ENCODE results near the gene TPM4.
"Not testable (repeated sequence)": the region's sequence is repeated elsewhere in the genome, so short reads cannot be mapped to it uniquely, and the experiment has no call there.

Gene TPM4

DNA sequence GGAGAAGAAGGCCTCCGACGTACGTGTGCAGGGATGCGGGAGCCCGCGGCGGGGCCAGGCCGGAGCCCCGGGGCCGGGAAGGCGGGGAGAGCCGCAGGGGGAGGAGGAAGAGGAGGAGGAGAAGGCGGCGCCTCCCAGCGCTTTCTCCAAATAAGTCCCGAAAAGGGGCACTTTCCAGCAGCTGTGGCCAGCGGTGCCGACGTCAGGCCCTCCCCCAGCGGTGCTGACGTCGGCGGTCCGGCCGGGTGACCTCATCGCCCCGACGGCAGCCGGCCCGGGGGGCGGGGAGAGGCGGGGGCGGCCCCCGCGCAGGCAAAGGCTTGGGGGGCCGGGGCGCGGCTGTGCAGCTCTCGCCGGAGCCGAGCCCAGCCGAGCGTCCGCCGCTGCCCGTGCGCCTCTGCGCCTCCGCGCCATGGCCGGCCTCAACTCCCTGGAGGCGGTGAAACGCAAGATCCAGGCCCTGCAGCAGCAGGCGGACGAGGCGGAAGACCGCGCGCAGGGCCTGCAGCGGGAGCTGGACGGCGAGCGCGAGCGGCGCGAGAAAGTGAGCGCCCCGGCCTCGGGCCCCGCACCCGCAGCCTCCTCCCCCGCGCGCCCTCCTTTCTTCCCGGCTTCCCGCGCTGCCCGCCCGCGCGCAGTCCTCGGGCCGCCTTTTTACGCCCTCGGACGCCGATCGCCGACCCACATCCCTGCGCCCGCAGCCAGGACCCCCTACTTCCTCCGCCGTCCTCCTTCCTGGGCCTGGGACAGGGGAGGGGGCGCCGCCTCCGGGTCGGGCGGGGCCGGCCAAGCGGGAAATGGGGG, at the start of gene TPM4:
TPM4 (plus strand) TSS at position 342 of the 804 bp plus-strand sequence; CDS start at position 413, 71 bp downstream.
- DNase-seq = peak; percentile 60

DNA sequence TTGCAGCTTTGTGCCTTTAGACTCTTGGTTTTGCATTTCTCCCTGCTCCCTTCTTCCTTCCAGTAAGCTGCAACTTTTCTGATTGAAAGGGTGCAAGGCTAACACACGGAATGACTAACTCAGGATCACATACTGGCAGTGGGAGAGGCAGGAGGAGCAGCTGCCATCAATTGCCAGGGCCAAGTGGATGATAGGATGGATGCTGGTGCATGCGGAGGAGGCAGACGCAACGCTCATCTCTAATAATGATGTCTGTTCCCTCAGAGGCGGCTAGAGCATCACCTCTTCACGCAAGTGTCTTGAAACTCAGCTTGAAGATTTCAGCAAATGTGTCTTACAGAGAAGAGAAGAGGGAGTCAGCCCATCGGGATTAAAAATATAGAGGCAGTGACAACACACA, 49.5 kb upstream of the TPM4 start:
- no peak for DNase-seq

DNA sequence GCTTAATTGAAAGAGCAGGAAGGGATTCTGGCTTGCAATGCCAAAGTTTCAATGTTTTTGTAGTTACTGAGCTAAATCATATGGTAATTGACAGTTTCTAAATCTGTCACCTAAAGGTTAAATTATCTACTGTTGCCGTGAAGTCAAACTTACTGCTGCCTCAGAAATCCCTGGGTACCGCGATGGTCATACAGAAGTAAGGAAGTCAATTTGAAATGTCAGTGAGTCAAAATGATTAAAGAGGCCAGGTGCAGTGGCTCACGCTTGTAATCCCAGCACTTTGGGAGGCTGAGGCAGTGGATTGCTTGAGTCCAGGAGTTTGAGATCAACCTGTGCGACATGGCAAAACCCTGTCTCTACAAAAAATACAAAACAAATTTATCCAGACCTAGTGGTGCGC, 48.8 kb upstream of the TPM4 start:
- DNase-seq = no peak

DNA sequence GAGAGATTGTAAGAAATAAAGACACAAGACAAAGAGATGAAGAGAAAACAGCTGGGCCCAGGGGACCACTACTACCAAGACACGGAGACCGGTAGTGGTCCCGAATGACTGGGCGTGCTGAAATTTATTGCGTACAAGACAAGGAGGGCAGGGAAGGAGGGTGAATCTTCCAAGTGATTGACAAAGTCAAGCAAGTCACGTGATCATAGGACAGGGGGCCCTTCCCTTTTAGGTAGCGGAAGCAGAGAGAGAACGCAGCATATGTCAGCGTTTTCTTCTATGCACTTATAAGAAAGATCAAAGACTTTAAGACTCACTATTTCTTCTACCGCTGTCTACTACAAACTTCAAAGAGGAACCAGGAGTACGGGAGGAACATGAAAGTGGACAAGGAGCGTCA, 46.1 kb upstream of the TPM4 start:
- DNase-seq = not testable (repeated sequence)

DNA sequence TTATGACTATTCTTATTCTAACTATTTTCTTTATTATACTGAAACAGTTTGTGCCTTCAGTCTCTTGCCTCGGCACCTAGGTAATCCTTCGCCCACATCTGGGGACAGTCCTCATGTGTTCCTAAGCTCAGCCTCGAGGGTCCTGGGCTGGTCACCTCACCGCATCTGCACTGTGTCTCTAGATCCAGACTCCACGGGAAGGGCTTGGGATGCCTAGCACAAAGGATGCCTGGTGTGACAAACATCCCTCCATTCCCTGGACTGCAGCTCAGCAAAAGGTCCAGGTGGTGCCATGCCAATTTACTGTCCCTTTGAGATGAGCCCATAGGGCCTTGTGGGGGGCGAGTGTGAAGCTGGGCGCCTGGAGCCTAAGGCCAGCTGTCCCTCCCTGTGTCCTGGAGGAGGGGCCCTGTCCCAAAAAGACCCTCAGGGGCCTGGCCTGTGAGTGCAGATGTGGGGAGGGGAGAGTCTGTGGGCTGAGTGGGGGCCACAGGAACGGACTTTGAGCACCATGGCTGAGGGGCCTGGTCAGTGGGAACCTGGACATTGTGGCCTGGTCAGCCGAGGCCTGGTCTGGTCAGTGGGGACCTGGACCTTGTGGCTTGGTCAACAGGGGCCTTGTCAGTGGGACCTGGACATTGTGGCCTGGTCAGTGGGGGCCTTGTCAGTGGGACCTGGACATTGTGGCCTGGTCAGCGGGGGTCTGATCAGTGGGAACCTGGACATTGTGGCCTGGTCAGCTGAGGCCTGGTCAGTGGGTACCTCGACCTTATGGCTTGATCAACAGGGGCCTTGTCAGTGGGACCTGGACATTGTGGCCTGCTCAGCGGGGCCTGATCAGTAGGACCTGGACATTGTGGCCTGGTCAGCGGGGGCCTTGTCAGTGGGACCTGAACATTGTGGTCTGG, 45.1 kb upstream of the TPM4 start:
- no peak for DNase-seq

DNA sequence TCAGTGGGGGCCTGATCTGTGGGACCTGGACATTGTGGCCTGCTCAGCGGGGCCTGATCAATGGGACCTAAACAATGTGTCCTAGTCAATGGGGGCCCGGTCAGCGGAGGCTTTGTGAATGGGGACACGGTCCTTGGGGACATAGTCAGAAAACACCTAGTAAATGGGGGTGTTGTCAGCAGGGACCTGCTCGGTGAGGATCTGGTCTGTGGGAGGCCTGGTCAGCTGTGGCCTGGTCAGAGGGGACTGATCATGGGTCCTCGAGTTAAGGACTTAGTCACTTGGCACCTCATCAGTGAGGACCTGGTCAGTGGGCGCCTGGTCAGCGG, 44.5 kb upstream of the TPM4 start:
- no peak for DNase-seq

DNA sequence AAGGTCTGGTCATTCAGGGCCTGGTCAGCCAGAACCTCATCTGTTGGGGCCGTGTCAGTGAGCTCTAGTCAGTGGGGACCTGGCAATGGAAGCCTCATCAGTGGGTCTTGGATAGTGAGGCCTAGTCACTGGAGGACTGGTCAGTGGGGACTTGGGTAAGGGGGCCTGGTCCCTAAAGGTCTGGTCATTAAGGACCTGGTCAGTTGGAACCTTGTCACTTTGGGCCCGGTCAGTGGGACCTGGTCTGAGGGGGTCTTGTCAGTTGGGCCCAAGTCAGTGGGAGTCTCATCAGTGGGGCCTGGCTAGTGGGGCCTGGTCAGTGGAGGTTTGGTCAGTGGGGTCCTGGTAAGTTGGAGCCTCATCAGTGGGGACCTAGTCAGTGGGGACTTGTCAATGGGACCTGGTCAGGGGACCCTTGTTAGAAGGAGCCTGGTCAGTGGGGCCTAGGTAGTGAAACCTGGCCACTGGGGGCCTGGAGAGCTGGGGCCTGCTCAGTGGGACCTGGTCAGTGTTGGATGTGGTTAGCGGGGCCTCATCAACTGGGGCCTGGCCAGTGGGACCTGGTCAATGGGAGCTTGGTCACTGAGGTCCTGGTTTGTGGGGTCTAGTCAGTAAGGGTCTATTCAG, 43.7 kb upstream of the TPM4 start:
- DNase-seq = no peak

DNA sequence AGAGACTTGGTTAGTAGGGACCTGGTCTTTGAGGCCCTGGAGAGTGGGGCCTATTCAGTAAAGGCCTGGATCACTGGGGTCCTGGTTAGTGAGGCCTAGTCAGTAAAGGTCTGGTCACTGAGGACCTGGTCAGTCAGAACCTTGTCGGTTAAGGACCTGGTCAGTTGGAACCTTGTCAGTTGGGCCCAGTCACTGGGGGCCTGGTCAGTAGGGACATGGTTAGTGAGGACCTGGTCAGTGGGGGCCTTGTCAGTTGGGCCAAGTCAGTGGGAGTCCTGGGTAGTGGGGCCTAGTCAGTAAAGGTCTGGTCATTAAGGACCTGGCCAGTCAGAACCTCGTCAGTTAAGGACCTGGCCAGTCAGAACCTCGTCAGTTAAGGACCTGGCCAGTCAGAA, 43.2 kb upstream of the TPM4 start:
- no peak for DNase-seq

DNA sequence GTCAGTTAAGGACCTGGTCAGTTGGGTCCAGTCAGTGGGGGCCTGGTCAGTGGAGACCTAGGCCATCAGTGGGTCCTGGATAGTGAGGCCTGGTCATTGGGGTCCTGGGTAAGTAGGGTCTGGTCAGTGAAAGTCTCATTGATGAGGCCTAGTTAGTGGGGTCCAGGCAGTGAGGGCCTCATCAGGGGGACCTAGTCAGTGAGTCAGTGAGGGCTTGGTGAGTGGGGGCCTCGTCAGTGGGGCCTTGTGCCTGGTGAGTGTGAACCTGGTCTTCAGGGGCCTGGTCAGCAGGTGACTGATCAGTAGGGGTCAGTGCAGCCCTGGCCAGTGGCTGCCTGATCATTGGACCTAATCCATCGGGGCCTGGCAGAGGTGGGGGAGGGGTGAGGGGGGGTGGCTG, 42.6 kb upstream of the TPM4 start:
- DNase-seq = no peak

DNA sequence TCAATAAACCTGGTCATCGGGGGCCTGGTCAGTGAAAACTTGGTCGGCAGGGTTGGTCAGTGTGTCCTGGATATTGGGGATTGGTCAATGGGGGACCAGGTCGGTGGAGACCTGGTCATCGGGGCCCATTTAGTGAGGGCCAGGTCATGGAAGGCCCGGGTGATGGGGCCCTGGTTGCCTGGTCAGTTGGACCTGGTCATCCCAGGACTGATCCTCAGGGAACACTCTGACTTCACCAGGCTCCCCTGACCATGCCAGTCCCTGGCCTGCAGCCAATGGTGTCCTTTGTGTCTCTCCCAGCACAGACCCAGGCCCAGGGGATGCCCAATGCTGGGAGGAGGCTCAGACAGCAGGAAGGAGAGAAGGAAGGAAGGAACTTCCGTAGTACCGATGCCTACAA, 42.1 kb upstream of the TPM4 start:
- no peak for DNase-seq

DNA sequence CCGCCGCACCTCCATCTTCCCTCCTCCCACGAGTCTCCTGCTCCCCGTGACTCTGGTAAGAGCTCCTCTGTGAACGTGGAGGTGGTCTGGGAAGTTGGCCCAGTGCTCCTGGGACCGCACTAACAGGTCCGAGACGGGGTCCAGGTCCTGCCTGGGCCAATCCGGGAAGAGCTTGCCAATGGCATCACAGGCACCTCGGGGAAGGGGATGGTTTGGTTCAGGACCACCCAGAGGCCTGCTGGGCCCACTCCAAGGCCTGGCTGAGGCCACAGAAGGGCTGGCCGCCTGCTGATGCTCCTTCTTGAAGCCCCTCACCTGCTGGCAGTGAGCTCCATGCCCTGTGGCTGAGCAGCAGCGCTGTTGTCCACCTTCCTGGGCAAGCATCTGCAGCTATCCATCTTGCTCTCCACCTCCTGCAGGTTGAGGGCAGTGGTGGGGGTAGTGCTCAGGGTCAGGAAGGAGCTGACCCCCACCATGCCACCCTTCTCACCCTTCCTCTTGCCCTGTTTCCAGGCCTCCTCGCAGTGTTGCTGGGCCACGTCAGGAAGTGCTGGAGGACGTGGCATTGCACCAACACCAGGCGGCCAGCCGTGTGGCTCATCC, 41.2 kb upstream of the TPM4 start:
- no peak for DNase-seq

DNA sequence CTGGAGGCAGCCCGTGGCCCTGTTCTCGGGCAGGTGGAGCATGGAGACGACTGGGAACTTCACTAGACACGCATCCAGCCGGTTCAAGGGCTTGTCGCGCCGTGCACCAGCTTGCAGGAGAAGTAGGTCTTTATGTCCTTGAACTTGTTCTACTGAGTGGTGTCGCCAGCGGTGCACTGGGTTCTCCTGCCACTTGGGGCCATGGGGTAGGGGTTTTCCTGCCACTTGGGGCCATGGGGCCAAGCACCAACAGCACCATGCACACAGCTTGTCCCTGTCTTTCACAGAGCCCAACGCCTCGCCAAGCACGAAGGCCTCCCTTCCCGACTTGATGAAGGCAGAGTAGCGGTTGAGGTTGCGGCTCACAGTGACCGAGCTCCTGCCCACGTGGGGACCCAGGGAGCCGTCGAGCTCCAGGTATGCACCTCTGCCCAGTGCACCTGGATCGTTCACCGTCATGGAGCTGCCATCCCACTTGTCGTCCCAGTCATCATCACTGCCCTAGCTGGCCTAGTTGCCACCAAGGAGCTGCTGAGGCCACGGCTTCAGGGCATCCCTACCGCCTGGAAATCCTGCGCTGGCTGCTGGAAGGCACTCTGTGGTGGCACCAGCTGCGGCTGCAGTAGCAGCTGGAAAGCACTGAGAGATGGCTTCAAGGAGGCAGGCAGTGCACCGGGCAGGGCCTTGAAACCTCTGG, 40.5 kb upstream of the TPM4 start:
- DNase-seq = no peak

DNA sequence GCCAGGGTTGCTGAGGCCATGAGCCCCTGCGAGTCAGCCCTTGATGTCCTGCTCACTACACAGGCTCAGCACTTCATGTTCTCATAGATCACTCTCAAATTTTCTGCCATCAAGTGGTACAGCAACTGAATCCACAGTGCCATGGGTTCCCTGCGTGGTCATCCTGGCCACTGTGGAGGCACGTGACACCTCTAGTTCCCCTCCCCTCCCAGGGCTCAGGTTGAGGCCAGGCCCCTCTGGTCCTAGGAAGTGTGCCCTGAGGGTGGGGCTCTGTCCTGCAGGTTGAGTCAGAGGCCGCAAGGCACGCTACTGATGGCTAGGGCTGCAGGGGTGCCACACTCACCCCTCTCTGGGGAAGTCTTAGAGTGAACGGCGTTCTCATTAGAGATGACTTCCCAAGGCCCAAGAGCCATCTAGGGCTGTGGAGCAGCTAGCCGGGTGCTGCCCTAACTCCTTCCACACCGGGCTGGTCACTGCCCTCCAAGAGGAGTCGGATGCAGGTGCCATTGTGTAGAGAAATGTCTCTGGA, 39.8 kb upstream of the TPM4 start:
- DNase-seq = no peak

DNA sequence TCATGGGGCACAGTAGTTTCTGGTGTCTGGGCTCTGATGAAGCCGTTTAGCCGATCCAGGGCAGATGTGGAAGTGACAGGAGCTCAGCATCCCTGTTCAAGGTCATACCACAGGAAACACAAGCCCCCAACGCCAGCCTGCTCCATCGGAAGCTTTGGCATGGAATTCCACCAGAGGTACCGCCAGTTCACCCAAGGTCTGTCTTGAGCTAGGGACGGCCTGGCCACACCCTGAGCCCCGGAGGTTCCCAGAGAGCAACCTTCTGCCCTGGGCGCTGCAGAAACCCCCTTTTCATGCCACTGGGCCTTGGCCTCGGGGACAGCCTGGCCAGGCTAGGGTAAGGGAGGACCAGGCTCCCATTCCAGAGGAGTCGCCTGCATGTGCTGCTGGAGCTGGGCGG, 39.4 kb upstream of the TPM4 start:
- no peak for DNase-seq

DNA sequence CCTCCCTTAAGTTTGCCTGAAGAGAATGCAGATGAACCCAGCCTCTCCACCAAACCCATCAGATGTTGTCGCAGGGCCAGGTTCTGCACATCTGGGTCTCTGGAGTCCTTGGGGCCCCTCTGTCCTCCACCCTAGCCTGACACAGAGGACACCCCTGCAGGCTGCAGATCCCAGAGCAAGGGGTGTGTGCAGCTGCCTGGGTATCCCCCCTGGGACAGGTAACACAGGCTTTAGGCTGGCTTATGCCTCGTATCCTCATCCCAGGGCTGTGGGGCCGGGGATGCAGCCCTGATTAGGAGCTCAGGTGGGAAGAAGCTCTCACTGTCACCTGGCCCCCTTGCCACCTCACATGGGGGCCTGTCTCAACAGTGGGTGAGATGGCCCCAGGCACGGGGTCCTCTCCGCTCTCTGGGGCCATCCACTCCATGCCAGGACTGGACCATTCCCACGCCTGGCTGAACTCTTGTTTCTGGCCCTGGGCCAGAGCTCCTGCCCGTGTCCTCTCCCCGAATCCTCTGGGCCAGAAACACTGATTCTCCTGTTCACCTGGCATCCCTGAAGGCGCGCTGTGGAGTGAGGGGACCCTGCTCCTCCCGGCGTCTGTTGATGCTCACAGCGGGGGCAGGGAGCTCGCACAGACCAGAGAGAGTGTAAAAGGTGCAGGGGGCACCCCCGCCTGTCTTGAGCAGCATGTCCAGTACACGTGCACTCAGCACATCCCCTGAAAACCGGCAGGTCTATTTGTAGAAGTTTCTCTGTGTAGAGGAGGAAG, 38.7 kb upstream of the TPM4 start:
- DNase-seq = no peak

DNA sequence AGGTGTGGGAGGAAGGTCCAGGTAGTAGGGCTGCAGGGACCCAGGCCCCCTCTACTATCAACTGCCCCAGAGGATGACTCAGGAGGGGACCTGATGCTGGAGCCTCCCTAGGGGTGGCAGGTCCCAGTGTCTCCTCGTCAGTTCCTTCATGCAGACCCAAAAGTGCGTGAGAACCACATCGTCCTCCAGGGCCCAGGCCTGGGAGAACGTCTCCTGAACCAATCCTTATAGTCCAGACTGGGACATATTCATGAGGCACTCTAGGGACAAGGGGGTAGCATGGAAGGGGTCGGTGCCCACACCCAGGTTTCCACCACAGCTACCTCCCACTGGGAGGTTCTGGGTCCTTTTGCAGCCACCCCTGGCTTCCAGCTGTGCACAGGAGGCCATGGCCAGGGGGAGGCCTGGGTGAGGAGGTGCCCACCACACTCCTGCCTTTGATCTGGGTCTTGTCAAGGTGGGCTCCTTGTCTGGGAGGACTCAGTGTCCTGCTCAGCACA, 38.0 kb upstream of the TPM4 start:
- DNase-seq = no peak

DNA sequence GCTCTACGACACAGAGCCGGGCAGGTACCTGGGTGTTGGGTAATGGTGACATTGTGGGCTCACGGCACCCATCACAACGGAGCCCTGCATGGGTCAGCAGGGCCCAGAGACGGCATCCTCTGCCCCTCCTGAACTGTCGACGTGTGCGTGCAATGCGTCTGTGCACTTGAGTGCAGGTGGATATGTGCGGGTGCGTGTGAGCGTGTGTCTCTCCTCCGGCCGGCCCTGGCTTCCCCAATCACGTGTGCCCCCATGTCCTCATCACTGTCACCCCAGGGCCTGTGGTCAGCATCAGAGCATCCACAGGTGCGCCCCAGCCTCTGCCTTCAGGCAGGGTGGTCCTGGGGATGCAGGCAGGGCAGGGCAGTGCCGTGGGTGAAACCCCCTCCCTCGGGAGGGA, 37.2 kb upstream of the TPM4 start:
- no peak for DNase-seq

DNA sequence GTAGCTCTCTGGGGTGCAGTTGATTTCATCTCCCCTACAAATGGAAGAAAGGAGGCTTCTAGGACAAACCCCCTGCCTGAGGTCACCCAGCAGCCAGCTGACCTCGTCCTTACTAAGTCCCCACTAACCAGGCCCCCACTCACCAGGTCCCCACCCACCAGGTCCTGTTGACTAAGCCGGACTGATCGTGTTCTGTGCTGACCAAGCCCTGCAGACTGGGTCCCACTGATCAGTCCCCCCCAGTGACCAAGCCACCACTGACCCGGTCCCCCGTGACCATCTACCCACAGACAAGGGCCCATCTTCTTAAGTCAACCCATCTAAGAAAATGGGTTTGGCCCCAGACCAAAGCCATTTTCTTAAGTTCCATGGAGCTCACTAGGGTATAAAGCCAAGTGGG, 36.8 kb upstream of the TPM4 start:
- no peak for DNase-seq

DNA sequence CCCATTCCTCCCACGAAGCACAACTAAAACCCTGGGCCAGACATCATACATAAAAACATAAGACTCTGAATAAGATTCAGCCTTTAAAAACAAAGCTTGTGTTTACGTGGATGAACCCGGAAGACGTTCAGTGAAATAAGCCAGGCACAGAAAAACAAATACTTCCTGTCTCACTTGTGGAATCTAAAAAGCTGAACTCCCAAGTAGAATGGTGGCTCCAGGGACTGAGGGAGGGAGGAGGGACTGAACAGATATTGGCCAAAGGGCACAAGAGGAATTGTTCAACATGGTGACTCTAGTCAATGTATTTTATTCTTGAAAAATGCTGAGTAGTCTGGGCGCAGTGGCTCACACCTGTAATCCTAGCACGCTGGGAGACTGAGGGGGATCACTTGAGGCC, 35.7 kb upstream of the TPM4 start:
- DNase-seq = no peak

DNA sequence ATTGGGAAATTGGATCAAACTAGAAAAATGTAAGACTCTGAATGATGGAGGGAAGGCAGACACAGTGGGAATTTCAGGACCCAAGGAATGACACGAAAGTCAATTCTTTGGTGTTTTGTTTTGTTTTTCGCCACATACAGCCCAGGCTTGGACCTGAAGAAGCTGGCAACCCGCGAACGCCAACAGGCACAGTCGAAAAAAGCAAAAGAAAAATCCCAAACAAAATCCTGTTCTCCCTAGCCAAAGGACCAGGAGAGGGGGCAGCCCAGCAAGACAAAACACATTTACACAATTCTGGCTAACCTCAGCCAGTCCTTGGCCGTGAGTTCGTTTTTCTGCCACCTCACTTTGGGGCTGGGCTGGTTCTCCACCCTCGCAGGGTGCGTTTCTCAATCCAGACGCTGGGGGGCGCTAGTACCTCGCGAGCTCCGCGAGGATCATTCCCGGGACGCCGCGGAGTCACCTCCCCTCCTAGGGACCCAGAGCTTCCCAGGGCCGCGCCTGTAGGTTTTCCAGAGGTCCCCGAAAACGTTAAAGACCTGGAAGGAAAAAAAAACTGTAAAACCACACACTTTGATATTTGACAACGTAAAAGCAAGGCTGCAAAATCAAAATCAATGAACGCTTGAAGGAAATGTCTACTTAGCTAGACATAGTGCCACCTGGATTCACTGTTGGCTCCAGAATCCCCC, 34.9 kb upstream of the TPM4 start:
- DNase-seq = peak; percentile 48

DNA sequence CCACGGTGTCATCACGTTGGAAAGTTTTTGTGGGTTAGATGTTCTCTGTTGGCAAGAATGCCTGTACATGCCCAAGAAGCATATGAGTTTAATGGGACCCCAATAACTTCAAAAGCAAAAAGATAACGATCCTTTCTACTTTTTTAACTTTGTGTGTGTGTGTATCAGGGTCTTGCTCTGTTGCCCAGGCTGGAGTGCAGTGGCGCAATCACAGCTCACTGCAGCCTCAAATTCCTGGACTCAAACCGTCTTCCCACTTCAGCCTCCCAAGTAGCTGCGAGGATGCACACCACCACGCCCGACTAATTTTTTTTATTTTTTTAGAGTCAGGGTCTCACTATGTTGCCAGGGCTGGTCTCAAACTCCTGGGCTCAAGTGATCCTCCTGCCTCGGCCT, 34.3 kb upstream of the TPM4 start:
- no peak for DNase-seq
